K562 (cell line): ENCODE results near the gene MYO18A. TPM values are rescaled to one million over a fixed set of nuclear protein-coding genes. Genes with fewer than 3 reads are reported as not detected.

Experiments
- ATAC-seq: fragments of 200-7000 bp; cut with Tn5 transposase; 3 replicates; pipeline ENCODE4 v1.9.1; 2020; ENCODE audit warnings: moderate library complexity
- BruUV-seq: library from RNA; stranded (reverse); fragments of 400-500 nt; replicated peaks from 2 replicates; lab custom pipeline; 2021; lab: Mats Ljungman, UMichigan
- CTCF ChIA-PET: fragments of 300-600 bp; formaldehyde crosslinking; extraction: SDS; loops from one replicate; lab custom pipeline; 2021; ENCODE audit warnings: low intra/inter-chr PET ratio; lab: Yijun Ruan, JAX
- POLR2A ChIA-PET: fragments of 300-600, 350-650 bp; sonication (Branson Sonifier 250); formaldehyde crosslinking; extraction: SDS; loops from one replicate; lab custom pipeline; 2021; ENCODE audit warnings: antibody characterized with exemption, inconsistent platforms; lab: Yijun Ruan, JAX
- DNase-seq, 4 experiments: peaks; one replicate each; pipeline versions ENCODE4 v3.0.0 to v3.0.0-alpha.2; 2011 to 2018; ENCODE audit warnings: low spot score in 3 of 4, mixed read lengths in 3 of 4; ENCODE audit errors: extremely low read depth in 1 of 4
- FAIRE-seq: peaks from 2 replicates; lab custom pipeline; 2011; peaks lifted over from hg19 to GRCh38; lab: Jason Lieb, UNC
- H2AFZ ChIP-seq: 2 replicates; pipeline ENCODE4 v1.6.0; 2011; ENCODE audit warnings: low read depth, low read length, control low read depth, inconsistent platforms
- H3K27ac ChIP-seq: fragments of 200-600 bp; 3 replicates; pipeline ENCODE4 v1.8.0; 2011; ENCODE audit warnings: low read depth, mild to moderate bottlenecking, control low read depth, inconsistent platforms, low read length, moderate library complexity, mixed read lengths; ENCODE audit errors: extremely low read depth
- H3K27me3 ChIP-seq, 2 experiments: fragments of 300-600 bp in 1 of 2; 2 replicates in 1 of 2; 3 replicates in 1 of 2; pipeline versions ENCODE4 v1.6.0 to v1.8.0; 2011; ENCODE audit warnings: inconsistent platforms in 2 of 2, low read length in 2 of 2, mild to moderate bottlenecking in 1 of 2, mixed read lengths in 1 of 2, moderate library complexity in 1 of 2; ENCODE audit not compliant: control insufficient read depth in 2 of 2, insufficient read depth in 2 of 2
- H3K36me3 ChIP-seq: fragments of 300-600 bp; 3 replicates; pipeline ENCODE4 v1.8.0; 2011; ENCODE audit warnings: mild to moderate bottlenecking, low read length, inconsistent platforms; ENCODE audit not compliant: control insufficient read depth, insufficient read depth
- H3K4me1 ChIP-seq, 2 experiments: fragments of 200-600 bp in 1 of 2; replicated peaks in 1 of 2; 2 replicates in 1 of 2; 3 replicates in 1 of 2; pipeline versions ENCODE4 v1.5.1 to v1.8.0; 2011; ENCODE audit warnings: inconsistent platforms in 2 of 2, low read length in 2 of 2, mild to moderate bottlenecking in 1 of 2, mixed read lengths in 1 of 2, moderate library complexity in 1 of 2; ENCODE audit not compliant: control insufficient read depth in 2 of 2, insufficient read depth in 2 of 2
- H3K4me2 ChIP-seq: 2 replicates; pipeline ENCODE4 v1.6.1; 2011; ENCODE audit warnings: low read length, control low read depth, inconsistent platforms, mixed read lengths; ENCODE audit not compliant: insufficient read depth
- H3K4me3 ChIP-seq: fragments of 200-600 bp; sonication (generic), shearing (Covaris generic); 2 replicates; pipeline ENCODE4 v1.5.1; 2016; ENCODE audit warnings: control low read depth, inconsistent platforms
- H3K79me2 ChIP-seq: fragments of 200-600 bp; 3 replicates; pipeline ENCODE4 v1.8.0; 2011; ENCODE audit warnings: low read length, inconsistent platforms; ENCODE audit not compliant: control insufficient read depth, insufficient read depth
- H3K9ac ChIP-seq, 2 experiments: 2 replicates each; pipeline versions ENCODE4 v1.6.0 to v1.6.1; 2011; ENCODE audit warnings: low read depth in 2 of 2, low read length in 2 of 2, control low read depth in 1 of 2, inconsistent platforms in 1 of 2, mild to moderate bottlenecking in 1 of 2, mixed read lengths in 1 of 2; ENCODE audit not compliant: insufficient read depth in 1 of 2
- H3K9me1 ChIP-seq: one replicate; pipeline ENCODE4 v1.6.0; 2011; ENCODE audit warnings: inconsistent platforms, mild to moderate bottlenecking, low read length, moderate library complexity; ENCODE audit not compliant: control insufficient read depth, insufficient read depth
- H3K9me3 ChIP-seq: replicated peaks from 2 replicates; pipeline ENCODE4 v1.5.1; 2011; ENCODE audit warnings: low read depth, low read length, inconsistent platforms; ENCODE audit not compliant: control insufficient read depth, insufficient read depth
- H4K20me1 ChIP-seq: replicated peaks from 2 replicates; pipeline ENCODE4 v1.6.1; 2011; ENCODE audit warnings: low read length, inconsistent platforms, mixed read lengths; ENCODE audit not compliant: control insufficient read depth, insufficient read depth
- KDM4B ChIP-seq, 2 experiments: fragments of 450-650 bp in 1 of 2; sonication (generic) in 1 of 2; IDR thresholded peaks; 2 replicates each; pipeline ENCODE4 v1.6.1; 2016 to 2017; ENCODE audit warnings: borderline replicate concordance in 2 of 2, antibody characterized with exemption in 1 of 2, low read depth in 1 of 2, mild to moderate bottlenecking in 1 of 2
- KHSRP ChIP-seq: fragments of 450-650 bp; IDR thresholded peaks from 2 replicates; pipeline ENCODE4 v1.6.1; 2017
- MAFK ChIP-seq: IDR thresholded peaks from 2 replicates; pipeline ENCODE4 v1.6.1; 2011; ENCODE audit warnings: low read length, improper control_type of control experiment
- MTA2 ChIP-seq: fragments of 450-650 bp; IDR thresholded peaks from 2 replicates; pipeline ENCODE4 v1.6.1; 2016; ENCODE audit warnings: low read depth
- POLR2A ChIP-seq: fragments of 450-650 bp; conservative IDR thresholded peaks from 2 replicates; pipeline ENCODE4 v1.6.1; 2016
- RBM17 ChIP-seq: fragments of 200-400 bp; formaldehyde crosslinking; IDR thresholded peaks from 2 replicates; pipeline ENCODE4 v1.6.1; 2017; ENCODE audit warnings: low read depth, mild to moderate bottlenecking, low read length, borderline replicate concordance
- SMAD2 ChIP-seq: fragments of 150-350 bp; IDR thresholded peaks from 2 replicates; pipeline ENCODE4 v1.6.1; 2014; ENCODE audit warnings: low read depth, mild to moderate bottlenecking, low read length
- SMAD3 ChIP-seq: fragments of 450-650 bp; formaldehyde crosslinking; conservative IDR thresholded peaks from 2 replicates; pipeline ENCODE4 v1.4.0; 2020; ENCODE audit warnings: mild to moderate bottlenecking
- TAF9B ChIP-seq: fragments of 450-650 bp; IDR thresholded peaks from 2 replicates; pipeline ENCODE4 v1.6.1; 2018; ENCODE audit warnings: mild to moderate bottlenecking; ENCODE audit not compliant: partially characterized antibody
- ZFX ChIP-seq: sonication (generic); formaldehyde crosslinking; IDR thresholded peaks from 2 replicates; pipeline ENCODE4 v1.8.0; 2022; ENCODE audit warnings: mild to moderate bottlenecking, missing genetic modification reagents, moderate library complexity
- ZNF274 ChIP-seq: IDR thresholded peaks from 2 replicates; pipeline ENCODE4 v1.6.1; 2011; ENCODE audit warnings: low read depth, mild to moderate bottlenecking, low read length, moderate library complexity, borderline replicate concordance
- ZNF277 ChIP-seq: fragments of 250-450 bp; sonication (Bioruptor Pico); IDR thresholded peaks from 2 replicates; pipeline ENCODE4 v1.8.0; 2022; ENCODE audit warnings: inconsistent platforms, mild to moderate bottlenecking, moderate library complexity, borderline replicate concordance
- ZNF280A ChIP-seq: fragments of 450-650 bp; IDR thresholded peaks from 2 replicates; pipeline ENCODE4 v1.6.1; 2018; ENCODE audit warnings: mild to moderate bottlenecking, low read depth; ENCODE audit not compliant: partially characterized antibody
- ZNF583 ChIP-seq: fragments of 250-450 bp; sonication (Bioruptor Pico); IDR thresholded peaks from 2 replicates; pipeline ENCODE4 v1.4.0; 2020
- ZSCAN32 ChIP-seq: fragments of 450-650 bp; formaldehyde crosslinking; IDR thresholded peaks from 2 replicates; pipeline ENCODE4 v1.4.0; 2020; ENCODE audit warnings: mild to moderate bottlenecking, moderate library complexity
- ZZZ3 ChIP-seq: fragments of 450-650 bp; IDR thresholded peaks from 2 replicates; pipeline ENCODE4 v1.6.1; 2016; ENCODE audit warnings: antibody characterized with exemption, mild to moderate bottlenecking, moderate library complexity
- WGBS: fragments of 100-300 bp; shearing (Covaris generic); methylation state at CpG from one replicate; pipeline ENCODE4 v1.1.6; 2016; ENCODE audit warnings: low coverage, mixed read lengths; ENCODE audit not compliant: insufficient coverage; ENCODE audit errors: missing lambda C conversion rate; 5-methylcytosine and 5-hydroxymethylcytosine counted together
- in situ Hi-C: fragments of 300-500 bp; cut with MboI; formaldehyde crosslinking; loops from 4 replicates; pipeline ENCODE4 v1.15.0; 2018; ENCODE audit warnings: inconsistent platforms, mixed read lengths
- intact Hi-C: fragments of 100-400 bp; cut with micrococcal nuclease; formaldehyde crosslinking; loops from 2 replicates; pipeline ENCODE4 v1.14.2; 2022
- polyA plus RNA-seq, 8 experiments: library from polyadenylated mRNA; depleted of rRNA in 4 of 8; stranded (reverse) in 5 of 8; unstranded in 3 of 8; fragments of >200 nt; fragmentation: Nextera tagmentation in 2 of 8; fragmentation: Illumina TruSeq in 1 of 8; extraction: Ambion mirVana in 2 of 8; extraction: Trizol in 1 of 8; gene quantifications; 2 replicates each; pipeline versions ENCODE4 v1.2.1 to v1.2.3, GENCODE V29; 2011 to 2014; ENCODE audit warnings: inconsistent platforms in 1 of 8, missing spikeins in 1 of 8
- total RNA-seq, 7 experiments: library from RNA; depleted of rRNA in 6 of 7; stranded (reverse); fragments of >200 nt in 6 of 7; fragmentation: Illumina TruSeq in 2 of 7; extraction: Trizol in 2 of 7; gene quantifications; 2 replicates each; pipeline versions ENCODE4 v1.2.1 to v1.2.3, GENCODE V29; 2011 to 2021; ENCODE audit warnings: low replicate concordance in 1 of 7
- TF ChIP-seq, protein P1 (sequence below): fragments of 450-650 bp; formaldehyde crosslinking; IDR thresholded peaks from 2 replicates; pipeline ENCODE4 v1.4.0; 2020; ENCODE audit warnings: mild to moderate bottlenecking, moderate library complexity

Gene MYO18A
- total and polyA plus RNA-seq, 9 of the 15 experiments (the other 6 are each of a cell fraction or from before 2014, with no cell fraction given), result 2.5 to 65.4 (median 17.1) TPM

DNA sequence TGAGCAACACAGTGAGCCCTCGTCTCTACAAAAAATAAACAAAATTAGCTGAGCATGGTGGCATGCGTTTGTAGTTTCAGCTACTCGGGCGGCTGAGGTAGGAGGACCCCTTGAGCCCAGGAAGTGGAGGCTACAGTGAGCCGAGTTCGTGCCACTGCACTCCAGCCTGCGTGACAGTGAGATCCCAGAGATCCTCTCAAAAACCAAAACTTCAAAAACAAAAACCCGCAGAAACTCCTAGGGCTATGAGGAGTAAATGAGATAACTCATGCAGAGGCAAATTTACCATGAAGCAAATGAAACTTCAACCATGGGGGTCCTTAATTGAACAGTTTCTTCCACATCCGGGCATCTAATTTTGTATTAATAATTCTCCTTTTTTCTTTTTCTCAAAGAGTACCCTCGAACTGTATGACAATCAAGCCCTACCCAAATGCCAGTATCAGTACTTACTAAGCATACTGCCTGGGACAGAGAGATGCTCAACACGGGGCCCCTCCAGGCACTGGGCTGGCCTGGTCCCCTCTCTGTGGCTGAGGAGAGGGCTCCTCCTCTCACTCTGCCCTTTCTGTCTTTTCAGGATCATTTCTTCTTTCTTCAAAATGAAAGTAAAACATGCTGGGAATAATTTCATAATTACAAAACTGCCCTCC is 138.0 kb downstream of the MYO18A start:
- intact Hi-C loops (no loop called here), in situ Hi-C loops (no loop called here)
- no peaks in the 10 kb centered on the region for H3K9me3 ChIP-seq
- BruUV-seq, result no TSS peak
- no peak overlapping the region for H3K4me3 ChIP-seq
- H3K27me3 ChIP-seq, result peaks cover 25 to 32% of the 10 kb centered on the region in 2 experiments
- no peaks in the 10 kb centered on the region for H3K9me1 ChIP-seq
- DNase-seq (no peak), FAIRE-seq (no peak), ATAC-seq (no peak; the same call in 2 of the 3 replicates)
- no peak overlapping the region for H3K9ac ChIP-seq
- H3K4me1 ChIP-seq, result peaks cover 6 to 10% of the 10 kb centered on the region in 2 experiments; a peak in 4 of 5 replicates
- no peak overlapping the region for H2AFZ ChIP-seq
- TF ChIP-seq ZFX (CRISPR knock-in tag) (no peak), RBM17 (no peak), KDM4B (IDR thresholded peaks at IDR 0.05; ENCODE audit: borderline replicate concordance in 2 of 2, low read depth in 1 of 2) (no peak), TAF9B (no peak), ZNF274 (no peak), POLR2A (no peak), SMAD3 (CRISPR knock-in tag) (no peak), ZNF280A (no peak), ZZZ3 (no peak), KHSRP (no peak), ZSCAN32 (CRISPR knock-in tag) (no peak), ZNF583 (no peak), MAFK (no peak), MTA2 (no peak), SMAD2 (no peak), ZNF277 (no peak)
- TF ChIP-seq, protein P1, sequence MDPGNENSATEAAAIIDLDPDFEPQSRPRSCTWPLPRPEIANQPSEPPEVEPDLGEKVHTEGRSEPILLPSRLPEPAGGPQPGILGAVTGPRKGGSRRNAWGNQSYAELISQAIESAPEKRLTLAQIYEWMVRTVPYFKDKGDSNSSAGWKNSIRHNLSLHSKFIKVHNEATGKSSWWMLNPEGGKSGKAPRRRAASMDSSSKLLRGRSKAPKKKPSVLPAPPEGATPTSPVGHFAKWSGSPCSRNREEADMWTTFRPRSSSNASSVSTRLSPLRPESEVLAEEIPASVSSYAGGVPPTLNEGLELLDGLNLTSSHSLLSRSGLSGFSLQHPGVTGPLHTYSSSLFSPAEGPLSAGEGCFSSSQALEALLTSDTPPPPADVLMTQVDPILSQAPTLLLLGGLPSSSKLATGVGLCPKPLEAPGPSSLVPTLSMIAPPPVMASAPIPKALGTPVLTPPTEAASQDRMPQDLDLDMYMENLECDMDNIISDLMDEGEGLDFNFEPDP (CRISPR knock-in tag), result no peak
- ChIA-PET CTCF (interaction anchor here (0.6 to 0.7 kb wide), 2 partner anchors 26 to 77 kb away, joined by 3 read pairs; no protein-coding TSS in a partner anchor), POLR2A (interaction anchor here (1.2 kb wide), 1 partner anchor 26 kb away, joined by 5 read pairs; no protein-coding TSS in a partner anchor)
- no peaks in the 10 kb centered on the region for H4K20me1 ChIP-seq
- no peaks in the 10 kb centered on the region for H3K36me3 ChIP-seq
- no peaks in the 10 kb centered on the region for H3K79me2 ChIP-seq
- H3K27ac ChIP-seq, result no peak overlapping the region
- 23% methylated on average over 11 of the region's 11 CpGs for WGBS
- H3K4me2 ChIP-seq, result no peak overlapping the region
